GM19043 (cell line): ENCODE results near the gene NPTXR.
"Not testable (repeated sequence)": the region's sequence is repeated elsewhere in the genome, so short reads cannot be mapped to it uniquely, and the experiment has no call there.

ENCODE experiments used
- ATAC-seq: cut with Tn5 transposase; IDR thresholded peaks from one replicate; pipeline ENCODE4 v1.9.1; 2021; ENCODE audit warnings: low read depth; ENCODE audit not compliant: unreplicated experiment

Gene NPTXR

GRCh38 chr22:38869663-38870062 is 25.8 kb upstream of the NPTXR start:
- ATAC-seq: no peak

DNA sequence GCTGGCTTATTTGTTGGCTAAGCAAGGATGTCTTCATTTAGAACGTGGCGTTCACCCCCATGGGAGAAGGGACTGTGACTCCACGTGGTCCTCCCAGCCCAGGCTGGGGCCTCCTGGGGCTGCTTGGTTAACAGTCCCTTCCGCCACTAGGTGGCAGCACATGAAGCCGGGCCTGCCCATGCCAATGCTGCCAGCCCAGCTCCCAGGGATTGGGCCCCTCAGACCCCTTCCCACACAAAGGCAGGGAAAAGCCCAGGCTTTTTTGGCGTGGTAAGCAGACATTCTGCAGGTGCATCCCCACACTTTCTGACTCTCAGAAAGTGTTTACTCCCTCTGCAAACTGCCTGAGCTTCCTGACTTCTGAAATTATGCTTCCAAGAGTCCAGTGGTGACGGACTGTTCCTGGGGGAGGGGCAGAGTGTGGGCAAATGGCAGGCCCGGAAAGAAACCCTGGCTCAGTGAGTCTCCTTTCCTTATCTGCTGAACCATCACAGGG is 25.1 kb upstream of the NPTXR start:
- no peak for ATAC-seq

DNA sequence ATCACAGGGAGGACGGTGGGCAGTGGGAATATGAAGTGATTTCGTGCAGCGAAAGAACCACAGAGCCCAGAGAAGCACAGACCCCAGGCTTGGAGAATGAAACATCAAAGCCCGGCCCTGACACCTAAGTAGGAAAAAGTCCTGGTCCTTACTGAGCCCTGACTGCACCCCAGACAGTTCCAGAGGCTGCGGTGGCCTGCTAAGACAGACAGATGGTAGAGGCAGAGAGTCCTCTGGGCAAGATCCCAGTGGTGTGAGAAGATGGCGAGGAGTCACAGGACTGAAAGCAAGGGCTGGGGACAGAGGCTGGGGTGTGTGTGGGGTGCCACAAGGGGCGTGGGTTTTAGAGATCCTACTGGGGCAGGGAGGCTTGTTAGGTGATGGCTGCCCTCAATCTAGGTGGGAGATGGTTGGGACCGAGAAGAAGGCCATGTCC is 24.5 kb upstream of the NPTXR start:
- ATAC-seq: no peak

DNA sequence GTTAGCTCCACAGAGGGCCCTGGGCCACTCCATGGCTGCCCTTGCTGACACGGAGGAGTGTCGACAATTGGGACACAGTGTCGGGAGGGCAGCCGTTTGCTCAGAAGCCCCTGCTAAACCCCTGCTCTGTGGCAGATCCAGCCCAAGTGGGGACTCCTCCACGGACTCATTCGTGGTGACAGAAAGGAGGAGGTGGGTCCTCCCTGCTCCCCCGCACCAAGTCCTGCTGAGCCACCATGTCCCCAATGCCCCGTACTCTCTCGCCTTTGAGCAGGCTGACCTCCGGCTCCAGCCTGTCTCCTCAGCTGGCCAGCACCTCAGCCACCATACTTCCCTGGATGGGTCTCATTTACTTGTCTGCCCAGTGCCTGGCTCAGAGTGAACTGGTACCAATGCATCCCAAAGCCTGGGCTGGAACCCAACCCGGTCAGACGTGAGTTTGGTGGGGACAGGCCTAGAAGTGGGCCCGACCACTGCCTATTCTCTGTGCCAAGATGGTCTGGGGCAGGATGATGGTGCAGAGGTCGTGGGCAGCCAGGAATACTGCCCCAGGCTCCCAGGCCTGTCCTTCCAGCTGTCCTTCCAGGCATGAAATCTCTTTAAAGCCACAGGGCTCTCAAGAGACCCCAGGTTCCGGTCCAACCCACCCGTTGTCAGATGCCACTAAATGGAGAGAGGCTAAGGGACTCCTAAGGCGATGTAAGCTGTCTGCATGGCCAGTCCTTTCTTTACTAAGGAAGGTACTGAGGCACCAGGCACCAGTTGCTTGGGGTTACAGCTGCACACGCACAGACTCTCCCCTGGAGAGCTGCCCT is 23.9 kb upstream of the NPTXR start:
- ATAC-seq: no peak

DNA sequence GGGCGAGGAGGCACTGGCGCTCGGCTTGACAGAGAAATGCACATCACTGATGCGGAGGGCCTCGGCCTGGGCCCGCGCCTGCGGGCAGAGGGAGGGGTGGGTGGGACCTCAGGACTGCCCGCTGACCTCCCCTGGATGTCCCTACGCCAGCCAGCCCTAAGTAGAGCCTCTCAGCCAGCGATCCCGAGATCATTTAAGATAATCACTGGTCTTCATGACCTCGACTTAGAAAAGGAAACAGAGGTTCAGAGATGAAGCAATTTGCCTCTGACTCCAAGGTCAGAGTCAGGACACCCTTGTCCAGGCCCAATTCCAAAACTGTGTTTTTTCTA is 23.3 kb upstream of the NPTXR start:
- ATAC-seq: no peak

- no peak for ATAC-seq
Observed at GRCh38 chr22:38866399-38867123, 22.7 kb upstream of the NPTXR start.

DNA sequence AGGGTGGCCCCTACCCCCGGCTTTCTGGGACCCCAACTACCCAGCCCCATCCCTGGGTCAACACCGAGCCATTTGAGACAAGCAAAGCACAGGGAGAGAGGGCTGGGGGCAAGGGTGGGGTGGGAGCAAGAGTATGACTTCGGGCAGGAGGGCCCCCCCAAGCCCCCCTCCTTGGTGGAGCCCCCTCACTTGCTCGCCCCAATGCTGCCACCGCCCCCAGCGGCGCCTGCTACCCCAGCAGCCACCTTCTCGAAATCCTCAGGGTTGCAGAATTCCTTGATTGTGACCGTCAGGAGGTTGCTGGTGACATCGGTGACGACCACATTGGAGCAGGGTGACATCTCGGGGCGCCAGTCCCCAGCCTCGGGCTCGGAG is 22.2 kb upstream of the NPTXR start:
- ATAC-seq: no peak

- no peak for ATAC-seq
Observed at GRCh38 chr22:38865201-38866023, 21.6 kb upstream of the NPTXR start.

GRCh38 chr22:38864361-38865191 is 20.7 kb upstream of the NPTXR start:
- ATAC-seq: no peak

GRCh38 chr22:38863531-38864131 is 19.8 kb upstream of the NPTXR start:
- ATAC-seq: no peak

DNA sequence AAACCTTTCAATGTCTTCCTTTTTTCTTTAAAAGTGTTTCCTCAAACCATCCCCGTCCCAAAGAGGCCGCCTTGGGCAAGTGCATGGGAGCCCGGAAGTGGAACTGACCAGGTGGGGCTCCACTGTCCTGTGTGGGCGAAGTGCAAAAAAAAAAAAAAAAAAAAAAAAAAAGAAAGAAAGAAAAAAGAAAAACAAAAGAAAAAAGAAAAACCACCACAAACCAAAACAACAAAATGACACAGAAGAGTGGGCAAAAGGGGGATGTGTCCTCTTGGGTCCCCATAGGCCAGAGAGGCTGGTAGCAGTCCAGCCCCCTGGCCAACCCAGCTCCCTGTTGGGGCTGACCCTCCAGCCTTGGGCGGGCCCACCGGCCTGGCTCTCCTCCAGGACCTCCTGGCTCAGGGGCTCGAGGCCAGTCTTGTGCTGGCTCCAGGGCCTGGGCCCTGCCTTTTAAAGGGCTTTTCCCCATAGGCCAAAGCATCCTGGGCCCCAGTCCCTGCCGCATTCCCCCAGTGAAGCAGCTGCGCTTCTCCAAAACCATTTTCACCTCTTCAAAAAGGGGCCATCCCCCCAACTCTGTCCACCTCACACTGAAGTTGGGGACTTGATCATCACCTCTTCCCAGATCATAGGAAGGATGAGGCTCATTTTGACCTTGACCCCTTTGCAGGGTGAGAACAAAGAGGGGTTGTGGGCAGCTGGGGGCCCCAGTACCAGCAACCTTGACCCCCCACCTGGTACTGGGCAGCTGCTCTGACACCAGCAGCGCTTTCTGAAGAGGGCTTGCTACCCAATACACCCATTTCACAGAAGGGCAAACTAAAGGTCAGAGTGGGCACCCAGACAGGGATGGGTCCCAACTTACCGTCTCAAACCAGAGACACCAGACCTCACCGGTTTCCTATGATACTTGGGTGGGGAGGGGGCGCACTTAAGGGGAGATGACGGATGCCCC is 18.8 kb upstream of the NPTXR start:
- no peak for ATAC-seq

GRCh38 chr22:38861927-38862326 is 18.1 kb upstream of the NPTXR start:
- ATAC-seq: no peak

DNA sequence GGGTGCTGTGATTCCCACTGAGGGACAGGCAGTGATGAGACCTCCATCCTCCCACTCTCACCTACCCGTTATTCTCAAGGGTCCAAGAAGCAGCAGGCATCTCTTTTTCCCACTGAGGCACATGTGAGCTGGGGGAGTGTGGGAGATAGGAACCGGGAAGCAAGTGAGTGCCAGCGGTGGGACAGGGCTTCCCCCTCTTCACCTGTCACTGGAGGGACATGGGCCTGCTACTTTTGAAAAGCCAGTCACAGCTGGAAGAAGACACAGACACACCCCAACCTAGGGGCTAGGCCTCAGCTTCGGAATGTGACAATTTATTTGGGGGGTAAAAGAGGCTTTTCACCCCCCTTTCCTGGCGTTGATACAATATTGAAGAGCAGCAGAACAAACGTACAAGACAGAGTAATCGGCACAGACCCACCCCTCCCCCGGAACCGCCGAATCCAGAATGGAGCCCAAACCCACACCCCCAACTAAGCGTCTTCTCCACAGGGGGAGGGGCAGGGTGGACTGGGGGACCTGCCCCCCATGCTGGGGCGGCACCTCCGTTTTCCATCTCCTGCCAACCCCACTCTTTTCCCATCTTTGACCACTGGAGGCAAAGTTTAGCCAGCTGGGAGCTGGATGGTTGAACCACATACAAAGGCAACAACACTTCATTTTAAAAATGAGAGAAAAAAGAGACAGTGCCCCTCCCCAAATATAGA is 17.5 kb upstream of the NPTXR start:
- no peak for ATAC-seq

DNA sequence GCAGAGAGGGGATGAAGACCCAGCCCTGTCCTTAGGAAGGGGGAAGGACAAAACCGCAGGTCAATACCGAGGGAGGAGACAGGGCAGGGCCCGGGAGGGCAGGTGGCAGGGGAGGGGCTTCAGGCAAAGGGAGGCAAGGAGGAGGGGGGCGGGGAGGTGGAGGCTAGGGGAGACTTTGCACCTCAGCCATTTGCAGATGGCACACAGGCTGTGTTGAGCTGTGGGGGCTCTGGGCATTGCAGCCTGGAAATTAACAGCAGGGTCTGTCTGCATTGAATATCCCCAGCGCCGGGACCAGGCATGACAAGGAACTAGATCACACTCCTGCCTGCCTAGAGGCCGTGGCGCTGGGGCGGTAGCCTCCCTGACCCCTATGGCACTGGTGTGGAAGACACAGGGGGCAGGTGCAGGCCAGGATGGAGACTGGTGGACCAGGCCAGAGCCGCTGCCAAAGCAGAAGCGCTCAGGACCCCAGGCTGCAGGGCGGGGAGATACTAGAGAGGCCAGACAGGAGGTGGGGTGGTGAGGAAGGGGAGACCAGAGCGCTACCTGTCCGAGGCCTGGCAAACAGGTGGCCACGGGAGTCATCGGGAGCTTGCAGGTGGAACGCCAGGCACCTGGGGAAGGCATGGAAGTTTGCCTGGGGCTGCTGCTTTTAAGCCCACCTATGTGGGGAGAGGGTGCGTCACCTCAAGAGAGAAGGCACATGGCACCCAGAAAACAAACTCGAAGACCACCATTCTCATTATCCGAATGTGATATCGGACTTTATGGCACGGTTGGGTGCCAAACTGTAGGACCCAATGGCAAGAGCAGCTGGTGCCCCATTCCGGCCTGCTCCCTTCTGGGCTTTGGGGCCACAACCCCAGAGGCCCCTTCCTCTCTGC is 16.7 kb upstream of the NPTXR start:
- no peak for ATAC-seq

- no peak for ATAC-seq
Observed at GRCh38 chr22:38859581-38860282, 15.9 kb upstream of the NPTXR start.

DNA sequence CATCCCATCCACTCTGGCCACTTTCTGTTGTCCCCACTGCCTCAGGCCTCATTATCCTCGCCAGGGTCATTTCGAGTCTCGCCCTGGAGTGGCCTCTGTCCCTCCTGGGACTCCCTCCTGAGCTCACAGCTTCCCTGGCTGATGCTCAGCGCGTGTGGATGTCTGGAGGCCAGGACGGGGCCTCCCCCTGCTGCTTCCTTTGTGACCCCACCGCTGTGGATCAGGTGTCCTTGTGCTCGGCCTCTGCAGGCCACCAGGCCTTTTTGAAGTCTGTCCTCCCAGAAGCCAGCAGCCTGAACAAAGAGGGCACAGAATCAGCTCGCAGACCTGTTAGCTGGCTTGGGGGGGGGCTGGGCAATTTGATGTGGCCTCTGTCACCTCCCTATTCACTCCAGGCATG is 14.7 kb upstream of the NPTXR start:
- ATAC-seq: no peak

- not testable (repeated sequence) for ATAC-seq
Observed at GRCh38 chr22:38854476-38854875, 10.6 kb upstream of the NPTXR start.
